Stimulated activated CD8-positive, alpha-beta memory T cell treated with anti-CD3 and anti-CD28 coated beads, Interleukin-15, amount 100 ng/mL, for 1 hour (primary cell): ENCODE data around the gene CENPO.

Source experiments
- DNase-seq: peaks from one replicate; pipeline ENCODE4 v3.0.0-alpha.2; 2020; ENCODE audit warnings: low read depth

CENPO gene

GRCh38 chr2:24860631-24861030 lies 67.4 kb downstream of the CENPO start:
- no peak for DNase-seq

GRCh38 chr2:24861500-24861899 lies 68.3 kb downstream of the CENPO start:
- DNase-seq = no peak

GRCh38 chr2:24863641-24864040 lies 70.4 kb downstream of the CENPO start:
- DNase-seq = no peak

GRCh38 chr2:24866946-24867345 lies 73.7 kb downstream of the CENPO start:
- no peak for DNase-seq

GRCh38 chr2:24870440-24870839 lies 77.2 kb downstream of the CENPO start:
- no peak for DNase-seq

GRCh38 chr2:24870891-24871705 lies 77.9 kb downstream of the CENPO start:
- DNase-seq = no peak

GRCh38 chr2:24871852-24872333 lies 78.7 kb downstream of the CENPO start:
- DNase-seq = no peak
